SK-N-SH (cell line): ENCODE results near the gene PIGZ. TPM values are rescaled to one million over a fixed set of nuclear protein-coding genes. Genes with fewer than 3 reads are reported as not detected.

Experiments used
- CTCF ChIA-PET: fragments of 300-600, 350-600 bp; formaldehyde crosslinking; extraction: SDS; loops from one replicate; lab custom pipeline; 2021; lab: Yijun Ruan, JAX
- POLR2A ChIA-PET: fragments of 350-600 bp; sonication (Branson Sonifier 250); formaldehyde crosslinking; extraction: SDS; loops from one replicate; lab custom pipeline; 2020; ENCODE audit warnings: antibody characterized with exemption, inconsistent platforms; lab: Yijun Ruan, JAX
- DNase-seq: peaks from one replicate; pipeline ENCODE4 v3.0.0; 2012
- H2AFZ ChIP-seq: fragments of 200-600 bp; sonication (generic); 2 replicates; pipeline ENCODE4 v1.8.1; 2016; ENCODE audit warnings: antibody characterized with exemption, mild to moderate bottlenecking, low read depth
- H3F3A ChIP-seq: fragments of 200-600 bp; sonication (generic); replicated peaks from 2 replicates; pipeline ENCODE3; 2016; ENCODE audit warnings: antibody characterized with exemption, mild to moderate bottlenecking; ENCODE audit not compliant: insufficient read depth
- H3K27ac ChIP-seq, 2 experiments: fragments of 200-500 bp in 1 of 2; fragments of 200-600 bp in 1 of 2; sonication (Bioruptor generic) in 1 of 2; sonication (generic), shearing (Covaris generic) in 1 of 2; 2 replicates each; pipeline versions ENCODE4 v1.5.1 to v1.6.1; 2014 to 2016; ENCODE audit warnings: low read depth in 2 of 2, inconsistent platforms in 1 of 2, low read length in 1 of 2, mild to moderate bottlenecking in 1 of 2, mixed read lengths in 1 of 2
- H3K27me3 ChIP-seq: fragments of 200-600 bp; sonication (generic), shearing (Covaris generic); 2 replicates; pipeline ENCODE4 v1.6.1; 2016; ENCODE audit warnings: mixed run types; ENCODE audit not compliant: insufficient read depth
- H3K36me3 ChIP-seq, 2 experiments: fragments of 200-500 bp in 1 of 2; fragments of 200-600 bp in 1 of 2; sonication (Bioruptor generic) in 1 of 2; sonication (generic) in 1 of 2; replicated peaks in 1 of 2; 2 replicates each; pipeline versions ENCODE3 to v1.5.1; 2014 to 2016; ENCODE audit warnings: low read length in 1 of 2, mild to moderate bottlenecking in 1 of 2; ENCODE audit not compliant: insufficient read depth in 2 of 2, control insufficient read depth in 1 of 2
- H3K4me1 ChIP-seq, 2 experiments: fragments of 200-500 bp in 1 of 2; fragments of 200-600 bp in 1 of 2; sonication (Bioruptor generic) in 1 of 2; sonication (generic), shearing (Covaris generic) in 1 of 2; 2 replicates each; pipeline versions ENCODE4 v1.5.1 to v1.6.1; 2014 to 2016; ENCODE audit warnings: low read depth in 1 of 2, low read length in 1 of 2, mixed run types in 1 of 2; ENCODE audit not compliant: insufficient read depth in 2 of 2, control insufficient read depth in 1 of 2
- H3K4me2 ChIP-seq: fragments of 200-600 bp; sonication (generic), shearing (Covaris generic); 2 replicates; pipeline ENCODE4 v1.6.1; 2017; ENCODE audit warnings: mixed run types
- H3K4me3 ChIP-seq, 2 experiments: fragments of 200-500 bp in 1 of 2; fragments of 200-600 bp in 1 of 2; sonication (Bioruptor generic) in 1 of 2; sonication (generic), shearing (Covaris generic) in 1 of 2; 2 replicates each; pipeline versions ENCODE4 v1.5.1 to v1.8.1; 2014 to 2016; ENCODE audit warnings: low read depth in 2 of 2, inconsistent platforms in 1 of 2, low read length in 1 of 2, mild to moderate bottlenecking in 1 of 2, mixed read lengths in 1 of 2, moderate library complexity in 1 of 2
- H3K79me2 ChIP-seq: fragments of 200-600 bp; sonication (generic); 2 replicates; pipeline ENCODE4 v1.8.1; 2017; ENCODE audit warnings: mild to moderate bottlenecking; ENCODE audit not compliant: insufficient read depth
- H3K9ac ChIP-seq: fragments of 200-600 bp; sonication (generic); 2 replicates; pipeline ENCODE4 v1.6.1; 2017; ENCODE audit warnings: mixed run types
- H3K9me2 ChIP-seq: fragments of 200-600 bp; sonication (generic); 2 replicates; pipeline ENCODE4 v1.6.1; 2017; ENCODE audit warnings: mixed run types
- H3K9me3 ChIP-seq: fragments of 200-600 bp; sonication (generic); 2 replicates; pipeline ENCODE4 v1.6.1; 2017; ENCODE audit warnings: mixed run types, mild to moderate bottlenecking, moderate library complexity
- H4K20me1 ChIP-seq: fragments of 200-600 bp; sonication (generic); 2 replicates; pipeline ENCODE4 v1.6.1; 2017; ENCODE audit warnings: mild to moderate bottlenecking, mixed run types; ENCODE audit not compliant: insufficient read depth
- EZH2phosphoT487 ChIP-seq: fragments of 200-600 bp; sonication (generic); IDR thresholded peaks from 2 replicates; pipeline ENCODE4 v1.6.1; 2017; ENCODE audit warnings: low read depth, mixed run types, mild to moderate bottlenecking, antibody characterized with exemption, moderate library complexity, borderline replicate concordance
- FOSL2 ChIP-seq: IDR thresholded peaks from 2 replicates; pipeline ENCODE4 v1.4.0; 2012; ENCODE audit warnings: low read depth, mild to moderate bottlenecking, moderate library complexity, borderline replicate concordance
- FOXM1 ChIP-seq: IDR thresholded peaks from 2 replicates; pipeline ENCODE4 v1.4.0; 2012; ENCODE audit warnings: low read depth, mild to moderate bottlenecking
- GABPA ChIP-seq: IDR thresholded peaks from 2 replicates; pipeline ENCODE4 v1.4.0; 2012; ENCODE audit warnings: low read depth, mild to moderate bottlenecking
- MEF2A ChIP-seq: IDR thresholded peaks from 2 replicates; pipeline ENCODE4 v1.4.0; 2012; ENCODE audit warnings: low read depth, borderline replicate concordance
- MXI1 ChIP-seq: IDR thresholded peaks from 2 replicates; pipeline ENCODE4 v1.6.1; 2012; ENCODE audit warnings: mild to moderate bottlenecking, low read depth, low read length, improper control_type of control experiment
- NFIC ChIP-seq: IDR thresholded peaks from 2 replicates; pipeline ENCODE4 v1.4.0; 2012; ENCODE audit warnings: borderline replicate concordance
- PBX3 ChIP-seq: IDR thresholded peaks from 2 replicates; pipeline ENCODE4; 2012
- RCOR1 ChIP-seq: fragments of 150-350 bp; IDR thresholded peaks from 2 replicates; pipeline ENCODE4 v1.6.1; 2017; ENCODE audit warnings: antibody characterized with exemption, low read length
- REST ChIP-seq: IDR thresholded peaks from 2 replicates; pipeline ENCODE4 v1.6.1; 2012; ENCODE audit warnings: mild to moderate bottlenecking, low read depth, low read length, moderate library complexity
- RXRA ChIP-seq: IDR thresholded peaks from 2 replicates; pipeline ENCODE4 v1.4.0; 2012; ENCODE audit warnings: low read depth, mild to moderate bottlenecking, borderline replicate concordance
- SMC3 ChIP-seq: IDR thresholded peaks from 2 replicates; pipeline ENCODE4 v1.6.1; 2012; ENCODE audit warnings: low read depth, low read length, improper control_type of control experiment
- USF1 ChIP-seq: IDR thresholded peaks from 2 replicates; pipeline ENCODE4 v1.4.0; 2012; ENCODE audit warnings: low read depth, borderline replicate concordance
- YY1 ChIP-seq: IDR thresholded peaks from 2 replicates; pipeline ENCODE4 v1.4.0; 2012; ENCODE audit warnings: low read depth, mild to moderate bottlenecking
- WGBS: methylation state at CpG from one replicate; pipeline ENCODE4 v1.1.6; 2017; ENCODE audit warnings: low lambda C conversion rate; 5-methylcytosine and 5-hydroxymethylcytosine counted together
- polyA plus RNA-seq, 3 experiments: library from polyadenylated mRNA; depleted of rRNA; stranded (reverse); fragments of >200 nt; gene quantifications; 2 replicates each; pipeline ENCODE4 v1.2.3, GENCODE V29; 2012

The PIGZ gene
- polyA plus RNA-seq, 1 of the 3 experiments (the other 2 are of a cell fraction) = 5.0 TPM

GRCh38 chr3:197017003-197017402, 48.4 kb upstream of the PIGZ start:
- no peak overlapping the region for H3K4me3 ChIP-seq
- H2AFZ ChIP-seq = no peak overlapping the region
- CTCF ChIA-PET = interaction anchor here (0.9 to 11.0 kb wide), 5 partner anchors 10 to 170 kb away, joined by 3 to 81 read pairs (median 5); partner anchors contain the start of gene MELTF
- peaks cover 0 to under 1% of the 10 kb centered on the region in 2 experiments; a peak in 1 of 4 replicates for H3K4me1 ChIP-seq
- H3K9ac ChIP-seq = no peak overlapping the region
- no peak for DNase-seq
- H4K20me1 ChIP-seq = no peaks in the 10 kb centered on the region
- H3K27me3 ChIP-seq = no peaks in the 10 kb centered on the region
- 97% methylated on average over 6 of the region's 18 CpGs for WGBS
- TF ChIP-seq GABPA = no peak
- no peak for TF ChIP-seq EZH2phosphoT487
- no peak for TF ChIP-seq RXRA
- TF ChIP-seq FOXM1 = no peak
- no peak for TF ChIP-seq YY1
- TF ChIP-seq REST = no peak
- no peak for TF ChIP-seq RCOR1
- no peak for TF ChIP-seq MEF2A
- no peak for TF ChIP-seq NFIC
- TF ChIP-seq FOSL2 = no peak
- no peak for TF ChIP-seq USF1
- TF ChIP-seq PBX3 = no peak
- TF ChIP-seq SMC3 = no peak
- no peak for TF ChIP-seq MXI1
- TF ChIP-seq, all 33 proteins: peak for 0
- Histone ChIP-seq H3K4me2 (no peak overlapping the region), H3K27ac (no peak overlapping the region), H3F3A (peaks cover 2% of the 10 kb centered on the region), H3K9me3 (no peaks in the 10 kb centered on the region), H3K9me2 (no peaks in the 10 kb centered on the region), H3K79me2 (no peaks in the 10 kb centered on the region), H3K36me3 (no peaks in the 10 kb centered on the region)
- POLR2A ChIA-PET = no interaction called here
